GM12878 (cell line): ENCODE data around the gene LRRC23. TPM values are rescaled to one million over a fixed set of nuclear protein-coding genes. Genes with fewer than 3 reads are reported as not detected.

ENCODE experiments used
- DPF2 ChIP-seq: fragments of 450-650 bp; IDR thresholded peaks from 2 replicates; pipeline ENCODE4 v1.6.1; 2017; ENCODE audit warnings: mild to moderate bottlenecking
- EED ChIP-seq: sonication (generic); IDR thresholded peaks from 2 replicates; pipeline ENCODE4 v1.6.1; 2016; ENCODE audit warnings: antibody characterized with exemption, low read depth
- ESRRA ChIP-seq: IDR thresholded peaks from 2 replicates; pipeline ENCODE4 v1.6.1; 2012; ENCODE audit warnings: mild to moderate bottlenecking, low read length, improper control_type of control experiment
- HDGF ChIP-seq: fragments of 450-650 bp; IDR thresholded peaks from 2 replicates; pipeline ENCODE4 v1.6.1; 2016; ENCODE audit warnings: antibody characterized with exemption
- MTA2 ChIP-seq: fragments of 450-650 bp; IDR thresholded peaks from 2 replicates; pipeline ENCODE4 v1.6.1; 2016; ENCODE audit warnings: low read depth, mild to moderate bottlenecking, moderate library complexity
- NFXL1 ChIP-seq: fragments of 450-650 bp; IDR thresholded peaks from 2 replicates; pipeline ENCODE4 v1.6.1; 2017; ENCODE audit warnings: antibody characterized with exemption, mild to moderate bottlenecking, borderline replicate concordance
- RAD21 ChIP-seq: IDR thresholded peaks from 2 replicates; pipeline ENCODE4 v1.6.1; 2011; ENCODE audit warnings: mild to moderate bottlenecking, low read depth, low read length, moderate library complexity; ENCODE audit not compliant: insufficient read depth
- polyA plus RNA-seq, 11 experiments: library from polyadenylated mRNA; depleted of rRNA in 4 of 11; unstranded in 6 of 11; stranded (reverse) in 5 of 11; fragments of >200 nt; fragmentation: Nextera tagmentation in 4 of 11; fragmentation: Illumina TruSeq in 1 of 11; extraction: Ambion mirVana in 4 of 11; extraction: Trizol in 1 of 11; gene quantifications; 1 replicate in 1 of 11; 2 replicates in 10 of 11; pipeline versions ENCODE4 v1.2.1 to v1.2.3, GENCODE V29; 2011 to 2016; ENCODE audit warnings: inconsistent platforms in 2 of 11, missing spikeins in 2 of 11, low read depth in 1 of 11
- total RNA-seq, 4 experiments: library from RNA; depleted of rRNA in 3 of 4; stranded (reverse); fragments of >200 nt in 3 of 4; fragmentation: Illumina TruSeq in 1 of 4; extraction: Trizol in 1 of 4; gene quantifications; 2 replicates each; pipeline versions ENCODE4 v1.2.1 to v1.2.3, GENCODE V29; 2013 to 2021
- TF ChIP-seq, protein P1 (sequence below): fragments of 450-650 bp; formaldehyde crosslinking; IDR thresholded peaks from 2 replicates; pipeline ENCODE4 v1.5.0; 2022; ENCODE audit warnings: mild to moderate bottlenecking, missing genetic modification characterization
- TF ChIP-seq, protein P2 (sequence below): IDR thresholded peaks from 2 replicates; pipeline ENCODE4 v1.6.1; 2012; ENCODE audit warnings: low read length, inconsistent platforms
- TF ChIP-seq, protein P3 (sequence below): fragments of 450-650 bp; IDR thresholded peaks from 2 replicates; pipeline ENCODE4 v1.6.1; 2017; ENCODE audit warnings: low read depth, mild to moderate bottlenecking, moderate library complexity

LRRC23 gene
- total and polyA plus RNA-seq, 10 of the 15 experiments (the other 5 are each of a cell fraction or from before 2014, with no cell fraction given) = 1.4 to 6.9 (median 3.4) TPM

DNA sequence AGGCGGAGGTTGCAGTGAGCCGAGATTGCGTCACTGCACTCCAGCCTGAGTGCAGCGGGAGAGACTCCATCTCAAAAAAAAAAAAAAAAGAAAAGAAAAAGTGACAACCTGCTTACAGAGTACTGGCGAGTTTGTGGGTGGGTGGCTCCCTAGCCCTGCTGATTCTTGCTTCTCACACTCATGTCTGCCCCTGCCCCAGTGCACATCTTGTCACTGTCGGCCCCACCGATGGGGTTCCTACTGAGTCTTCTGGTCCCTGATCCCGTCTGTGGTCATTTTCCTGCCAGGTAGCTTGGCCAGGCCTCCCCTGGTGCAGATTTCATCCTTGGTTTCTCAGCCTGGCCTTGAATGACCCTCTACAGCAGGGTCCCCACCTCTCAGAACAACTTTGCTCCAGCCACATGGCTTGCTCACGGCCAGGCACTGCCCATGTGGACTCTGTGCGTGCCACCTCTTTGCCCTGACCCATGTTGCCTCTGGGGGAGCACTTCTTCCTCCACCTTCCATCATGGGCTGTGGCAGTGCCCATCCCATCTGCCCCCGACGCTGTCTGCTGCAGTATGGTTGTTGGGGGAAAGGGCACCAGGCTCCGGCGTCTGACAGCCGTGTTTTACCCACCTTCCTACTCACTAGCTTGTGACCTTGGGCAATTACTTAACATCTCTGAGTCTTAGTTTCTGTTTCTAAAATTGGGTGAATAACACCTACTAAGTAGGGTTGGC is 44.4 kb downstream of the LRRC23 start (continued):
- TF ChIP-seq, protein P1, sequence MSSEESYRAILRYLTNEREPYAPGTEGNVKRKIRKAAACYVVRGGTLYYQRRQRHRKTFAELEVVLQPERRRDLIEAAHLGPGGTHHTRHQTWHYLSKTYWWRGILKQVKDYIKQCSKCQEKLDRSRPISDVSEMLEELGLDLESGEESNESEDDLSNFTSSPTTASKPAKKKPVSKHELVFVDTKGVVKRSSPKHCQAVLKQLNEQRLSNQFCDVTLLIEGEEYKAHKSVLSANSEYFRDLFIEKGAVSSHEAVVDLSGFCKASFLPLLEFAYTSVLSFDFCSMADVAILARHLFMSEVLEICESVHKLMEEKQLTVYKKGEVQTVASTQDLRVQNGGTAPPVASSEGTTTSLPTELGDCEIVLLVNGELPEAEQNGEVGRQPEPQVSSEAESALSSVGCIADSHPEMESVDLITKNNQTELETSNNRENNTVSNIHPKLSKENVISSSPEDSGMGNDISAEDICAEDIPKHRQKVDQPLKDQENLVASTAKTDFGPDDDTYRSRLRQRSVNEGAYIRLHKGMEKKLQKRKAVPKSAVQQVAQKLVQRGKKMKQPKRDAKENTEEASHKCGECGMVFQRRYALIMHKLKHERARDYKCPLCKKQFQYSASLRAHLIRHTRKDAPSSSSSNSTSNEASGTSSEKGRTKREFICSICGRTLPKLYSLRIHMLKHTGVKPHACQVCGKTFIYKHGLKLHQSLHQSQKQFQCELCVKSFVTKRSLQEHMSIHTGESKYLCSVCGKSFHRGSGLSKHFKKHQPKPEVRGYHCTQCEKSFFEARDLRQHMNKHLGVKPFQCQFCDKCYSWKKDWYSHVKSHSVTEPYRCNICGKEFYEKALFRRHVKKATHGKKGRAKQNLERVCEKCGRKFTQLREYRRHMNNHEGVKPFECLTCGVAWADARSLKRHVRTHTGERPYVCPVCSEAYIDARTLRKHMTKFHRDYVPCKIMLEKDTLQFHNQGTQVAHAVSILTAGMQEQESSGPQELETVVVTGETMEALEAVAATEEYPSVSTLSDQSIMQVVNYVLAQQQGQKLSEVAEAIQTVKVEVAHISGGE = no peak
- TF ChIP-seq, protein P2, sequence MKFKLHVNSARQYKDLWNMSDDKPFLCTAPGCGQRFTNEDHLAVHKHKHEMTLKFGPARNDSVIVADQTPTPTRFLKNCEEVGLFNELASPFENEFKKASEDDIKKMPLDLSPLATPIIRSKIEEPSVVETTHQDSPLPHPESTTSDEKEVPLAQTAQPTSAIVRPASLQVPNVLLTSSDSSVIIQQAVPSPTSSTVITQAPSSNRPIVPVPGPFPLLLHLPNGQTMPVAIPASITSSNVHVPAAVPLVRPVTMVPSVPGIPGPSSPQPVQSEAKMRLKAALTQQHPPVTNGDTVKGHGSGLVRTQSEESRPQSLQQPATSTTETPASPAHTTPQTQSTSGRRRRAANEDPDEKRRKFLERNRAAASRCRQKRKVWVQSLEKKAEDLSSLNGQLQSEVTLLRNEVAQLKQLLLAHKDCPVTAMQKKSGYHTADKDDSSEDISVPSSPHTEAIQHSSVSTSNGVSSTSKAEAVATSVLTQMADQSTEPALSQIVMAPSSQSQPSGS = no peak
- TF ChIP-seq ESRRA = peak; percentile 80; the same call in 1 of the 2 replicates
- TF ChIP-seq DPF2 = peak; percentile 77; the same call in 1 of the 2 replicates
- peak; percentile 31; the same call in 1 of the 2 replicates for TF ChIP-seq MTA2
- peak; percentile 57; the same call in 1 of the 2 replicates for TF ChIP-seq HDGF
- no peak for TF ChIP-seq NFXL1
- TF ChIP-seq, protein P3, sequence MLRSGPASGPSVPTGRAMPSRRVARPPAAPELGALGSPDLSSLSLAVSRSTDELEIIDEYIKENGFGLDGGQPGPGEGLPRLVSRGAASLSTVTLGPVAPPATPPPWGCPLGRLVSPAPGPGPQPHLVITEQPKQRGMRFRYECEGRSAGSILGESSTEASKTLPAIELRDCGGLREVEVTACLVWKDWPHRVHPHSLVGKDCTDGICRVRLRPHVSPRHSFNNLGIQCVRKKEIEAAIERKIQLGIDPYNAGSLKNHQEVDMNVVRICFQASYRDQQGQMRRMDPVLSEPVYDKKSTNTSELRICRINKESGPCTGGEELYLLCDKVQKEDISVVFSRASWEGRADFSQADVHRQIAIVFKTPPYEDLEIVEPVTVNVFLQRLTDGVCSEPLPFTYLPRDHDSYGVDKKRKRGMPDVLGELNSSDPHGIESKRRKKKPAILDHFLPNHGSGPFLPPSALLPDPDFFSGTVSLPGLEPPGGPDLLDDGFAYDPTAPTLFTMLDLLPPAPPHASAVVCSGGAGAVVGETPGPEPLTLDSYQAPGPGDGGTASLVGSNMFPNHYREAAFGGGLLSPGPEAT = peak; percentile 39; the same call in 1 of the 2 replicates
- TF ChIP-seq EED = 0 out of 2 replicates have a peak, but pooled peaks have one; percentile 24
- TF ChIP-seq RAD21 = no peak
